IMR-90 (cell line): Measurements from ENCODE around the gene ABCA2. TPM values are rescaled to one million over a fixed set of nuclear protein-coding genes. Genes with fewer than 3 reads are reported as not detected.

ENCODE experiments used
- ATAC-seq: fragments of 200-7000 bp; cut with Tn5 transposase; 2 replicates; pipeline ENCODE4 v1.9.1; 2020; ENCODE audit warnings: low read depth, mild to moderate bottlenecking, moderate library complexity
- BruUV-seq: library from RNA; stranded (reverse); fragments of 400-500 nt; replicated peaks from 2 replicates; lab custom pipeline; 2021; lab: Mats Ljungman, UMichigan
- CTCF ChIA-PET: fragments of 300-600 bp; formaldehyde crosslinking; extraction: SDS; loops from one replicate; lab custom pipeline; 2021; ENCODE audit warnings: antibody characterized with exemption; lab: Yijun Ruan, JAX
- POLR2A ChIA-PET: fragments of 300-600 bp; sonication (Branson Sonifier 250); formaldehyde crosslinking; loops from one replicate; lab custom pipeline; 2022; ENCODE audit warnings: antibody characterized with exemption; ENCODE audit not compliant: unreplicated experiment; lab: Charles Lee
- DNase-seq: peaks from one replicate; pipeline ENCODE4 v3.0.0; 2013
- H2AFZ ChIP-seq: replicated peaks from 2 replicates; pipeline ENCODE3; 2013; ENCODE audit warnings: low read length, mild to moderate bottlenecking; ENCODE audit not compliant: poor library complexity
- H2AK5ac ChIP-seq: 2 replicates; pipeline ENCODE4 v1.6.1; 2013; ENCODE audit warnings: low read depth, low read length, inconsistent platforms
- H2AK9ac ChIP-seq: replicated peaks from 2 replicates; pipeline ENCODE3; 2013; ENCODE audit warnings: mild to moderate bottlenecking, low read depth, low read length, moderate library complexity; ENCODE audit not compliant: poor library complexity
- H2BK120ac ChIP-seq: 2 replicates; pipeline ENCODE4 v1.6.1; 2013; ENCODE audit warnings: low read depth, low read length, inconsistent platforms
- H2BK15ac ChIP-seq: 3 replicates; pipeline ENCODE4 v1.6.1; 2013; ENCODE audit warnings: low read depth, low read length, inconsistent platforms
- H2BK20ac ChIP-seq: 2 replicates; pipeline ENCODE4 v1.6.1; 2013; ENCODE audit warnings: low read depth, mild to moderate bottlenecking, inconsistent platforms, low read length, moderate library complexity
- H2BK5ac ChIP-seq: 2 replicates; pipeline ENCODE4 v1.6.1; 2013; ENCODE audit warnings: mild to moderate bottlenecking, low read depth, low read length, inconsistent platforms; ENCODE audit not compliant: poor library complexity, severe bottlenecking
- H3K14ac ChIP-seq: replicated peaks from 2 replicates; pipeline ENCODE4 v1.6.1; 2013; ENCODE audit warnings: low read depth, low read length, inconsistent platforms
- H3K18ac ChIP-seq: 2 replicates; pipeline ENCODE4 v1.6.1; 2013; ENCODE audit warnings: low read depth, low read length, control low read depth
- H3K23ac ChIP-seq: 2 replicates; pipeline ENCODE4 v1.6.1; 2013; ENCODE audit warnings: low read depth, low read length, inconsistent platforms
- H3K27ac ChIP-seq: 2 replicates; pipeline ENCODE4 v1.5.1; 2013; ENCODE audit warnings: mild to moderate bottlenecking, control low read depth, low read length; ENCODE audit not compliant: insufficient read depth
- H3K27me3 ChIP-seq: 2 replicates; pipeline ENCODE4 v1.6.1; 2013; ENCODE audit warnings: low read length; ENCODE audit not compliant: control insufficient read depth, insufficient read depth
- H3K36me3 ChIP-seq: 2 replicates; pipeline ENCODE4 v1.6.1; 2013; ENCODE audit warnings: low read length, mixed read lengths; ENCODE audit not compliant: control insufficient read depth, insufficient read depth
- H3K4ac ChIP-seq: 2 replicates; pipeline ENCODE4 v1.6.1; 2013; ENCODE audit warnings: low read depth, low read length, inconsistent platforms
- H3K4me1 ChIP-seq: 2 replicates; pipeline ENCODE4 v1.6.1; 2013; ENCODE audit warnings: low read length, mixed read lengths; ENCODE audit not compliant: control insufficient read depth, insufficient read depth
- H3K4me2 ChIP-seq: 2 replicates; pipeline ENCODE4 v1.6.1; 2013; ENCODE audit warnings: low read depth, mild to moderate bottlenecking, control low read depth, low read length, moderate library complexity
- H3K4me3 ChIP-seq: 2 replicates; pipeline ENCODE4 v1.5.1; 2013; ENCODE audit warnings: low read depth, mild to moderate bottlenecking, control low read depth, low read length, moderate library complexity; ENCODE audit not compliant: insufficient read depth
- H3K56ac ChIP-seq: 2 replicates; pipeline ENCODE4 v1.6.1; 2013; ENCODE audit warnings: low read length, inconsistent platforms; ENCODE audit not compliant: insufficient read depth; ENCODE audit errors: extremely low read depth
- H3K79me1 ChIP-seq, 2 experiments: 2 replicates each; pipeline ENCODE4 v1.6.1; 2013; ENCODE audit warnings: low read length in 2 of 2, inconsistent platforms in 1 of 2, low read depth in 1 of 2
- H3K9ac ChIP-seq: 2 replicates; pipeline ENCODE4 v1.6.1; 2013; ENCODE audit warnings: low read depth, low read length, control low read depth
- H3K9me1 ChIP-seq: 2 replicates; pipeline ENCODE4 v1.6.1; 2013; ENCODE audit warnings: low read length, inconsistent platforms; ENCODE audit not compliant: insufficient read depth
- H3K9me3 ChIP-seq: 2 replicates; pipeline ENCODE4 v1.6.1; 2013; ENCODE audit warnings: low read length; ENCODE audit not compliant: control insufficient read depth, insufficient read depth
- H4K20me1 ChIP-seq: 2 replicates; pipeline ENCODE4 v1.6.1; 2013; ENCODE audit warnings: low read length, inconsistent platforms; ENCODE audit not compliant: insufficient read depth
- H4K5ac ChIP-seq: 2 replicates; pipeline ENCODE4 v1.6.1; 2013; ENCODE audit warnings: mild to moderate bottlenecking, low read depth, low read length, control low read depth
- H4K8ac ChIP-seq, 2 experiments: 2 replicates each; pipeline ENCODE4 v1.6.1; 2013; ENCODE audit warnings: low read depth in 2 of 2, low read length in 2 of 2, control low read depth in 1 of 2, inconsistent platforms in 1 of 2
- H4K91ac ChIP-seq: 2 replicates; pipeline ENCODE4 v1.6.1; 2013; ENCODE audit warnings: low read depth, low read length, inconsistent platforms; ENCODE audit not compliant: insufficient read depth
- BHLHE40 ChIP-seq: fragments of 150-350 bp; IDR thresholded peaks from 2 replicates; pipeline ENCODE4 v1.6.1; 2016; ENCODE audit warnings: mild to moderate bottlenecking, low read depth, low read length
- CEBPB ChIP-seq: IDR thresholded peaks from 2 replicates; pipeline ENCODE4 v1.6.1; 2012; ENCODE audit warnings: low read depth, low read length, improper control_type of control experiment
- CHD1 ChIP-seq: IDR thresholded peaks from 2 replicates; pipeline ENCODE4 v1.6.1; 2012; ENCODE audit warnings: low read depth, low read length, improper control_type of control experiment
- ELK1 ChIP-seq: fragments of 150-350 bp; IDR thresholded peaks from 2 replicates; pipeline ENCODE4 v1.6.1; 2016; ENCODE audit warnings: low read depth, mild to moderate bottlenecking, low read length, moderate library complexity, borderline replicate concordance
- MAZ ChIP-seq: IDR thresholded peaks from 2 replicates; pipeline ENCODE4 v1.6.1; 2012; ENCODE audit warnings: low read depth, mild to moderate bottlenecking, low read length, improper control_type of control experiment, moderate library complexity, borderline replicate concordance
- POLR2A ChIP-seq: IDR thresholded peaks from 2 replicates; pipeline ENCODE4 v1.6.1; 2012; ENCODE audit warnings: mild to moderate bottlenecking, low read depth, low read length
- RCOR1 ChIP-seq: IDR thresholded peaks from 2 replicates; pipeline ENCODE4 v1.6.1; 2012; ENCODE audit warnings: mild to moderate bottlenecking, low read length, improper control_type of control experiment; ENCODE audit not compliant: insufficient replicate concordance
- RFX5 ChIP-seq: IDR thresholded peaks from 2 replicates; pipeline ENCODE4 v1.8.0; 2012; ENCODE audit warnings: low read depth, mild to moderate bottlenecking, low read length, moderate library complexity
- WGBS, 2 experiments: methylation state at CpG; one replicate each; pipeline versions ENCODE4 v1.1.5 to v1.1.7; 2013; ENCODE audit warnings: missing lambda C conversion rate in 2 of 2; ENCODE audit not compliant: insufficient read length in 1 of 2; ENCODE audit errors: extremely low coverage in 2 of 2; 5-methylcytosine and 5-hydroxymethylcytosine counted together
- dilution Hi-C: fragments of 300-500 bp; cut with HindIII; formaldehyde crosslinking; loops from one replicate; pipeline ENCODE4 v1.14.3; 2018; ENCODE audit warnings: low sequenced_read_pairs; ENCODE audit not compliant: unreplicated experiment
- in situ Hi-C: fragments of 300-500 bp; cut with MboI; formaldehyde crosslinking; loops from 3 replicates; pipeline ENCODE4 v1.14.3; 2019; ENCODE audit warnings: low sequenced_read_pairs, inconsistent platforms, mixed read lengths
- intact Hi-C: fragments of 100-400 bp; cut with micrococcal nuclease; formaldehyde crosslinking; loops from 2 replicates; pipeline ENCODE4 v1.10.0; 2022
- polyA plus RNA-seq, 3 experiments: library from polyadenylated mRNA; depleted of rRNA; stranded (reverse); fragments of >200 nt; gene quantifications; 2 replicates each; pipeline ENCODE4 v1.2.3, GENCODE V29; 2012; ENCODE audit warnings: low replicate concordance in 1 of 3
- total RNA-seq: library from RNA; depleted of rRNA; stranded (reverse); fragments of >200 nt; gene quantifications from 2 replicates; pipeline ENCODE4 v1.2.3, GENCODE V29; 2012

The ABCA2 gene
- total and polyA plus RNA-seq, 2 of the 4 experiments (the other 2 are of a cell fraction), result 3.8 to 46.0 TPM

- Histone ChIP-seq H3K36me3 (peaks cover 14% of the 10 kb centered on the region; the same call in 1 of the 2 replicates), H2AFZ (no peak overlapping the region), H3K4ac (no peak overlapping the region), H2BK5ac (no peak overlapping the region), H3K56ac (no peak overlapping the region), H4K20me1 (no peaks in the 10 kb centered on the region; the same call in 1 of the 2 replicates), H3K4me1 (no peaks in the 10 kb centered on the region), H3K27ac (no peak overlapping the region), H4K91ac (no peak overlapping the region), H4K8ac (no peak overlapping the region), H3K9me1 (peaks cover 4% of the 10 kb centered on the region; the same call in 1 of the 2 replicates), H3K4me3 (no peak overlapping the region), H2AK9ac (no peak overlapping the region), H3K9ac (no peak overlapping the region), H3K23ac (no peak overlapping the region), H2BK15ac (no peak overlapping the region), H3K79me1 (no peaks in the 10 kb centered on the region; a peak in 1 of 4 replicates), H3K14ac (no peak overlapping the region), H2BK120ac (no peak overlapping the region), H3K9me3 (no peaks in the 10 kb centered on the region), H2BK20ac (no peak overlapping the region), H2AK5ac (no peak overlapping the region), H3K4me2 (no peak overlapping the region), H3K27me3 (no peaks in the 10 kb centered on the region), H3K18ac (no peak overlapping the region), H4K5ac (no peak overlapping the region)
- in situ Hi-C loops (no loop called here), dilution Hi-C loops (no loop called here), intact Hi-C loops (no loop called here)
- no TSS peak for BruUV-seq
- TF ChIP-seq MAZ, result no peak
- no peak for TF ChIP-seq BHLHE40
- TF ChIP-seq CHD1, result no peak
- no peak for TF ChIP-seq RFX5
- no peak for TF ChIP-seq CEBPB
- no peak for TF ChIP-seq POLR2A
- no peak for TF ChIP-seq RCOR1
- no peak for TF ChIP-seq ELK1
- DNase-seq (no peak), ATAC-seq (no peak)
- no CpG with 5 or more reads among the region's 6 CpGs for WGBS, 2 experiments
- ChIA-PET CTCF (no interaction called here), POLR2A (no interaction called here)
Measured at GRCh38 chr9:137021568-137021978, 6.5 kb downstream of the ABCA2 start.
